IPS DF 6.9 (cell line): Measurements from ENCODE around the gene FRMD4A.
"Not testable (repeated sequence)": the region's sequence is repeated elsewhere in the genome, so short reads cannot be mapped to it uniquely, and the experiment has no call there.

Experiments
- DNase-seq: peaks from one replicate; pipeline ENCODE4 v3.0.0-alpha.2; 2013; ENCODE audit warnings: low read depth, low spot score
- H3K27ac ChIP-seq: one replicate; pipeline ENCODE4 v1.5.1; 2013; ENCODE audit warnings: low read length, control low read depth
- H3K27me3 ChIP-seq: 2 replicates; pipeline ENCODE4 v1.6.1; 2013; ENCODE audit warnings: mild to moderate bottlenecking, low read length; ENCODE audit not compliant: control insufficient read depth, insufficient read depth
- H3K36me3 ChIP-seq: 2 replicates; pipeline ENCODE4 v1.6.1; 2013; ENCODE audit warnings: low read length; ENCODE audit not compliant: control insufficient read depth, insufficient read depth
- H3K4me1 ChIP-seq: 2 replicates; pipeline ENCODE4 v1.6.1; 2013; ENCODE audit warnings: low read length; ENCODE audit not compliant: control insufficient read depth, insufficient read depth
- H3K4me3 ChIP-seq: 2 replicates; pipeline ENCODE4 v1.5.1; 2013; ENCODE audit warnings: mild to moderate bottlenecking, low read length
- H3K9me3 ChIP-seq: 2 replicates; pipeline ENCODE4 v1.6.1; 2013; ENCODE audit warnings: low read length, inconsistent platforms; ENCODE audit not compliant: control insufficient read depth, insufficient read depth
- WGBS: extraction: QIAGEN DNeasy Blood & Tissue Kit; methylation state at CpG from one replicate; pipeline ENCODE4 v1.1.7; 2013; ENCODE audit warnings: mixed read lengths, missing lambda C conversion rate; ENCODE audit not compliant: insufficient read length, insufficient coverage; 5-methylcytosine and 5-hydroxymethylcytosine counted together

Gene FRMD4A

DNA sequence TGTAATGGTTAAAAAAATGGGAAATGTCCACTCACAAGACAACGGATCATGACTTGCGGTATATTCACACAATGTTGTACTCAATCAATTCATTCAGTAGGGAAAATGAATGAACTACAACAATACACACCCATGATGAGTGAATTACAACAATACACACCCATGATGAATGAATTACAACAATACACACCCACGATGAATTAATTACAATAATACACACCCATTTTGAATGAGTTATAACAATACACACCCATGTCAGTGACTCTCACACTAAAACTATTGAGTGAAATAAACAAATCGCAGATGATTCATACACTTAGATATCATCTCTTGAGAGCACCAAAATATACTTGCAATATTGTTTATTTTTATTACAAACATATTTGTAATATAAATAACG, 174.6 kb downstream of the FRMD4A start:
- H3K4me1 ChIP-seq: no peaks in the 10 kb centered on the region

DNA sequence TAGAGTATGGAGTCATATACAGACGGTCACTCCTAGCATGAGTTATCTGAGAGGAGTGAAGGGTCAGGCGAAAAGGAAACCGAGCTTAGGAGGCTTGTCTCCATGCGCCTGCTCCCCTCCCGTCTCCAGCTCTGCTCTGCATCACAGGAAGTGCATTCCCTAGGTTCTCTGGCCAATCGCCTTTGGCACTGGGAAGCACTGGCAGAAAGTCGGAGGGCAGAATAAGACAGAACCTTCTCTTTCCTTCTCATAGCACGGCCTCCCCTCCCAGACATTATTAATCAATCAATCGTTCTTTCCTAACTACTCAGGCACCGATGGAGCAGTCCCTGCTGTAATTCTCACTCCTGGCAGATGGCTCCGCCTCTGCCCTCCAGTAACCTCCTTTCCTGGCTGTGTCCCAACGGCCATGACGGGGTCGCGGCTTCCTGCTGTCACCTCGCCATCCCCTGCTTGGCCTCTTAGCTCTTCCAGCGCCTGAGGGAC, 177.1 kb downstream of the FRMD4A start:
- H3K4me1 ChIP-seq: no peaks in the 10 kb centered on the region
- no peak overlapping the region for H3K27ac ChIP-seq
- H3K27me3 ChIP-seq: no peaks in the 10 kb centered on the region
- H3K36me3 ChIP-seq: no peaks in the 10 kb centered on the region
- no CpG with 5 or more reads among the region's 17 CpGs for WGBS
- no peaks in the 10 kb centered on the region for H3K9me3 ChIP-seq
- DNase-seq: peak; percentile 7
- H3K4me3 ChIP-seq: no peak overlapping the region

More for the DNA sequence above, 174.6 kb downstream of the FRMD4A start:
- Histone ChIP-seq H3K36me3 (no peaks in the 10 kb centered on the region), H3K4me3 (no peak overlapping the region), H3K27ac (no peak overlapping the region), H3K9me3 (no peaks in the 10 kb centered on the region), H3K27me3 (no peaks in the 10 kb centered on the region)
- WGBS: 100% methylated on average over 1 of the region's 5 CpGs
- DNase-seq: no peak

DNA sequence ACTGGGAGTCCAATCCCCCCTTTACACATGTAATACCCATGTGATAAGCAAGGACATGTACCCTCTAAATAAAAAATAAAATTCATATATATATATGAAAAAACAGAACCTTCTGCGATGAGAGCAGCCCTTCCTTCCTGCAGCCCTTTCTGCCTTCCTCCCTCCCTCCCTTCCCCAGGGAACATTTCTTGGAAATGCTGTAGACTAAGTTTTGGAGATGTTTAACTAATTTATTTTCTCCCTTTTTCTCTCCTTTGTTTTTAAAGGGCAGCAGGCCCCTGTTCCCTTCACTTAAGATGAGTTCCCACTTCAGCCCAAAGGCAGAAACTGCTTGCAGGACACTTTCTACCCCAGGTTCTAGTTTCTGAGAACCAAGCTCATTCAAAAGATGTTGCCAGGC, 179.2 kb downstream of the FRMD4A start:
- Histone ChIP-seq H3K4me1 (no peaks in the 10 kb centered on the region), H3K36me3 (no peaks in the 10 kb centered on the region), H3K27me3 (no peaks in the 10 kb centered on the region), H3K27ac (no peak overlapping the region), H3K4me3 (no peak overlapping the region), H3K9me3 (no peaks in the 10 kb centered on the region)
- no CpG with 5 or more reads among the region's 1 CpG for WGBS
- DNase-seq: no peak

DNA sequence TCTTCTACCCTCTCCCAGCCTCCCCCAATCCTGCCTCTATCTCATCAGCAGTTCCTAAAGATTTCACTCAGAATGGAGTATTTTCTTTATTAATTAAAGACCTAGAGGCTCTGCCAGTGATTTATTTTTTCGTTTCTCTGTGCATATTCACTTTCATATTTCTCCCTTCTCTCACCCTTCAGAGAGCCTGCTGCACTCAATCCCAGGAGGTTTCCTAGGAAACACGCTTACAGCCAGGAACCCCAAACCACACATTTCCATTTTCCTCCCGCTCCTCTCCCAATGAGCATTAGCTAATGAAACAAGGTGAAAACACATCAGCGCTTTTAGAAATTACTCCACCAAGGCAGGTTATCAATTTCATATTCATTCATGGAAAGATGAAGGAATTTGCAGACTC, 180.2 kb downstream of the FRMD4A start:
- no peaks in the 10 kb centered on the region for H3K36me3 ChIP-seq
- no CpG with 5 or more reads among the region's 4 CpGs for WGBS
- H3K4me1 ChIP-seq: no peaks in the 10 kb centered on the region
- no peaks in the 10 kb centered on the region for H3K27me3 ChIP-seq
- H3K9me3 ChIP-seq: no peaks in the 10 kb centered on the region
- no peak overlapping the region for H3K27ac ChIP-seq
- H3K4me3 ChIP-seq: no peak overlapping the region
- no peak for DNase-seq

DNA sequence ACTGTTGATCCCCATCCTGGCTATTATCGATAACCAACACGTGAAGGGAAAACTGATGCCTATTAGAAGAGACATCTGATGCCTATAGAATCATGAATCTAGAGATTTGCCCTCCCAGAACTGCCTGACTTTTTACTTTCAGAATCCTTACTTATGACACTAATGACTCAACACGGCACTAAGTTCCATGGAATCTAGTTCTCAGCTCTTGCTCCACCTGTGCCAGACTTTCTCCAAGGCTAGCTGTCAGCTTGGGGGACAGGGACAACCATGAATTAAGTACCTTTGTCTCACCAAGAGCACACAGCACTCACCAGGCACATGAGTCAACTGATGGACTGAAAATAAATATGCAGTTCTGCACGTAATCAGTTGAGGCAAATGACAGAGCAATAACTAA, 184.2 kb downstream of the FRMD4A start:
- DNase-seq: no peak
- Histone ChIP-seq H3K27me3 (no peaks in the 10 kb centered on the region), H3K36me3 (no peaks in the 10 kb centered on the region), H3K27ac (no peak overlapping the region), H3K4me3 (no peak overlapping the region), H3K4me1 (no peaks in the 10 kb centered on the region), H3K9me3 (no peaks in the 10 kb centered on the region)
- WGBS: no CpG with 5 or more reads among the region's 4 CpGs

DNA sequence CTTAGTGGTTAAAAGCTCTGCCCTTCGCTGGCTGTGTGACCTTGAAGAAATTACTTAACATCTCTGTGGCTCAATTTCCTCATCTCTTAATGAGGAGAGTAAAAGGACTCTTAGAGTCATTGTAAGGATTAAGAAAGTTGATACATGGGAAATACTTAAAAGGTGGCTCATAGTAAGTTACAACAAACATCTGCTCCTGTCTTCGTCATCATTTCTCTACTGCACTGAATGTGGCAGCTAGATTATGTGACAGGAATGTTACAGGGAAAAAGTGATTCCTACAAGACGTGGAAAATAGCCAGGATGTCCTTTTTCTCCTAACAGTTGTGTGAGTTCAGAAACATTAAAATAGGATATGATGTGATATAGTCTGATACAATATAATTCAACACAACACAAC, 184.7 kb downstream of the FRMD4A start:
- Histone ChIP-seq H3K4me3 (no peak overlapping the region), H3K27ac (no peak overlapping the region), H3K9me3 (no peaks in the 10 kb centered on the region), H3K27me3 (no peaks in the 10 kb centered on the region), H3K4me1 (no peaks in the 10 kb centered on the region), H3K36me3 (no peaks in the 10 kb centered on the region)
- DNase-seq: no peak
- no CpG with 5 or more reads among the region's 3 CpGs for WGBS

DNA sequence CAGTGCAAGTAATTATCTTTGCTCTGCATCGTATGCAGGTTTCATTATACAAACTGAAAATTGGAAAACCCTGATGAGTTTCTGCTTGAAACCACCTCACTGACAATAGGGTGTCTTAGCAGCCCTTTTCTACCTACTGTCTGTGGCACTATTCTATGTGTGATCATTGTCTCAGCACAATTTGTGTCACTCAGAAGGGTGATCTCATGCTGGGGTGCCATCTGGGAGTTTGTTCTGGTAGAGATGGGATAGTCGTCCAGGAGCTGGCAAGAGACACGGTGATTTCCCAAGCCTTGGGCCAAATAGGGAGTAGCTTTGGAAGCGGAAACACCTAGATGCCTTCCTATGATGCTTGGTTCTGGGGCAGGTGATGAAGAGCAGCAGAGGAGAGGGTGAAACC, 186.3 kb downstream of the FRMD4A start:
- no peaks in the 10 kb centered on the region for H3K4me1 ChIP-seq
- no peak overlapping the region for H3K27ac ChIP-seq
- WGBS: no CpG with 5 or more reads among the region's 4 CpGs
- no peak for DNase-seq
- H3K27me3 ChIP-seq: no peaks in the 10 kb centered on the region
- H3K9me3 ChIP-seq: no peaks in the 10 kb centered on the region
- no peak overlapping the region for H3K4me3 ChIP-seq
- no peaks in the 10 kb centered on the region for H3K36me3 ChIP-seq

DNA sequence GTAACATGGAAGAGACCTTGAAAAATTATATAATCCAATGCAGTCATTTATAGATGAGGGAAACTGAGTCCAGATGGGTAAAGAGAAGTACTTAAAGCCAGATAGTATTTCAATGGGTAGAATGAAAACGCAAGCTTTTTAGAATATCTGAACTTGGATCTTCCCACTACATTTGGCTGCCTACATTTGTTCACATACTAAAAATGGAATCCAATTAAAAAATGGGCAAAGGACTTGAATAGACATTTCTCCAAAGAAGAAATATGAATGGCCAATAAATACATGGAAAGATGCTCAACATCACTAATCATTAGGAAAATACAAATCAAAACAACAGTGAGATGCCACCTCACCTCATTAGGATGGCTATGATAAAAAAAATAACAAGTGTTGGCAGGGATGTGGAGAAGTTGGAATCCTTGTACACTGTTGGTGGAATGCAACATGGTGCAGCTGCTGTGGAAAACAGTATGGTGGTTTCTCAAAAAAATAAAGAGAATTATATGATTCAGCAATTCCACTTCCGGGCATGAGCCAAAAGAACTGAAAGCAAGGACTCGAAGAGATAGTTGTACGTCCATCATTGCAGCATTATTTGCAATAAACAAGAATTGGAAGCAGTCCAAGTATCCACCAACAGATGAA, 188.0 kb downstream of the FRMD4A start:
- Histone ChIP-seq H3K9me3 (no peaks in the 10 kb centered on the region), H3K27ac (no peak overlapping the region), H3K36me3 (no peaks in the 10 kb centered on the region), H3K4me1 (no peaks in the 10 kb centered on the region), H3K4me3 (no peak overlapping the region), H3K27me3 (no peaks in the 10 kb centered on the region)
- DNase-seq: no peak
- WGBS: no CpG with 5 or more reads among the region's 4 CpGs

DNA sequence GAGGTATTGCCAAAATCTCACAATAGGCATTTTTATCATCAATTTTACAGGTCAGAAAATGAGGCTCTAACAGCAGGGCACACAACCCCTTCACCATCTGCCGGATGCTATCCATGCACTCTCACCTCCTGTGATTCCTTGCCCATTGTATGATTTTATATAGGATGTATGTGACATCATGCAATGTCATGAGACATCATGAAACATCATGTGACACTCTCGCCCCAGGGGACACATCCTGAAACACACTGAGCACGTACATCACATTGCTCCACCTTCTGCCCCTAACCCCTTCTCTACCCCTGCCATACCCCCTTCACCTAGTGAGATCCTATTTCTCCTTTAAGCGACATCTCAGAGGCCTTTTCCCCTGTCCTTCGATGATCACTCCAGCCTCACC, 189.4 kb downstream of the FRMD4A start:
- Histone ChIP-seq H3K9me3 (no peaks in the 10 kb centered on the region), H3K36me3 (no peaks in the 10 kb centered on the region), H3K4me3 (no peak overlapping the region), H3K4me1 (no peaks in the 10 kb centered on the region), H3K27ac (no peak overlapping the region), H3K27me3 (no peaks in the 10 kb centered on the region)
- no peak for DNase-seq
- no CpG with 5 or more reads among the region's 5 CpGs for WGBS

DNA sequence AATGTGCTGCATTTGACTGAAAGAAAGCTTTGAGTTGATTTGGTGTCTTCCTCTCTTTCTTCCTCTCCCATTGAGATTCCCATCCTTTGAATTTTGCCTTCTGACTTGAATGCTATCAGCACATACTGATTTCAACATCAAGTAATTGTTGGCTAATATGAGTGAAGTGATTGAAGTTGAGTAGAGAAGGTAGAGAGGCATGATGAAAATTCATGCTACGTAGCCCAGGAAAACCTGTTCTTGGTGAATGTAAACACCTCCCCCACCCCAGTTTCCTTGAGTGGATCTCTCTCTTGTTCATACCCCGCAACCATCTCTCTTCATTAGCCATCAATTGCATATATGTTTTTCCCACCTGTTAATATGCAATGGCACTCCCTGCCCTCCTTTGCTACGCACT, 193.3 kb downstream of the FRMD4A start:
- 100% methylated on average over 1 of the region's 3 CpGs for WGBS
- H3K27ac ChIP-seq: no peak overlapping the region
- no peak for DNase-seq
- no peak overlapping the region for H3K4me3 ChIP-seq
- no peaks in the 10 kb centered on the region for H3K27me3 ChIP-seq
- no peaks in the 10 kb centered on the region for H3K9me3 ChIP-seq
- H3K36me3 ChIP-seq: no peaks in the 10 kb centered on the region
- no peaks in the 10 kb centered on the region for H3K4me1 ChIP-seq

DNA sequence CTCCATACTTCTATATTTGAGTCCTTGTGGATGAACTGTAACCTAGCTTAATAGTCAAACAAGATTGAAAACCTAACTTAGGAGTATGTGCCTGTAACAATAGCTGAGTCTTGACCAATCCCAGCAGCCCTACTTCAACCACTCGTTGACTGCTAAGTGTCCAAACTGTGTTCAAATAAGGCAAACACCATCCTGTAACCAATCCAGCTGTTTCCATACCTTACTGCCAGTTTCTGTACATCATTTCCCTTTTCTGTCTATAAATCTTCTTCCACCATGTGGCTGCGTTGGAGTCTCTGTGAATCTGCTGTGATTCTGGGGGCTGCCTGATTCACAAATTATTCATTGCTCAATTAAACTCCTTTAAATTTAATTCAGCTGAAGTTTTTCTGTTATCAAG, 195.5 kb downstream of the FRMD4A start:
- WGBS: no CpG with 5 or more reads among the region's 2 CpGs
- not testable (repeated sequence) for H3K9me3 ChIP-seq, H3K36me3 ChIP-seq, H3K4me3 ChIP-seq, DNase-seq, H3K4me1 ChIP-seq, H3K27ac ChIP-seq, H3K27me3 ChIP-seq
